Prostate gland (tissue), 2 donors: Measurements from ENCODE around the gene KLHDC1.

Experiments
- CTCF ChIP-seq, 4 experiments: fragments of 200-600 bp in 2 of 4; fragments of 450-650 bp in 2 of 4; sonication (generic) in 2 of 4; IDR thresholded peaks; 1 replicate in 3 of 4; 2 replicates in 1 of 4; pipeline ENCODE4 v1.5.1; 2016 to 2019; ENCODE audit warnings: antibody characterized with exemption in 4 of 4, mild to moderate bottlenecking in 2 of 4, moderate library complexity in 2 of 4
- POLR2A ChIP-seq: fragments of 450-650 bp; IDR thresholded peaks from one replicate; pipeline ENCODE4 v1.6.1; 2016; ENCODE audit warnings: antibody characterized with exemption, mild to moderate bottlenecking

GRCh38 chr14:49654511-49654910 is 38.4 kb upstream of the KLHDC1 start:
- TF ChIP-seq POLR2A (no peak), CTCF (IDR thresholded peaks at IDR 0.05) (no peak)
